C4-2B (cell line): ENCODE measurements around the gene MST1.

ENCODE experiments used
- H3K27ac ChIP-seq: fragments of 450-650 bp; 2 replicates; pipeline ENCODE4 v1.5.1; 2017
- CTCF ChIP-seq: fragments of 450-650 bp; conservative IDR thresholded peaks from 2 replicates; pipeline ENCODE4 v1.5.1; 2017; ENCODE audit warnings: mild to moderate bottlenecking
- ZFX ChIP-seq: fragments of 450-650 bp; IDR thresholded peaks from 2 replicates; pipeline ENCODE4 v1.6.1; 2017

The MST1 gene

GRCh38 chr3:49636883-49637609 is 52.2 kb downstream of the MST1 start:
- no peak for TF ChIP-seq ZFX
- TF ChIP-seq CTCF: no peak
- no peak overlapping the region for H3K27ac ChIP-seq

- no peak overlapping the region for H3K27ac ChIP-seq
- TF ChIP-seq ZFX: no peak
- TF ChIP-seq CTCF: no peak
Observed at GRCh38 chr3:49634736-49635135, 54.5 kb downstream of the MST1 start.
